Nephron (organoid): ENCODE data around the gene SPEG.
A peak's percentile ranks its signal among the peaks of the same experiment; 100 is the strongest.

Experiments used
- H3K27ac Mint-ChIP-seq, 3 experiments: 2 replicates each; pipeline ENCODE4 v1.8.0; 2020; ENCODE audit warnings: mixed read lengths in 3 of 3, mild to moderate bottlenecking in 2 of 3, moderate library complexity in 1 of 3
- H3K27me3 Mint-ChIP-seq: 2 replicates; pipeline ENCODE4 v1.8.0; 2021; ENCODE audit warnings: low read depth, mild to moderate bottlenecking, moderate library complexity, mixed read lengths
- H3K36me3 Mint-ChIP-seq: 2 replicates; pipeline ENCODE4 v1.8.0; 2020; ENCODE audit warnings: low read depth, mixed read lengths
- H3K4me1 Mint-ChIP-seq: 2 replicates; pipeline ENCODE4 v1.8.0; 2020; ENCODE audit warnings: mixed read lengths
- H3K4me3 Mint-ChIP-seq, 3 experiments: 2 replicates each; pipeline ENCODE4 v1.8.0; 2020; ENCODE audit warnings: mild to moderate bottlenecking in 3 of 3, mixed read lengths in 3 of 3, moderate library complexity in 2 of 3
- H3K9me3 Mint-ChIP-seq: 2 replicates; pipeline ENCODE4 v1.8.0; 2020; ENCODE audit warnings: mixed read lengths
- CTCF ChIP-seq, 3 experiments: fragments of 200-600 bp; sonication (generic); IDR thresholded peaks; one replicate each; pipeline ENCODE4 v1.5.0; 2021; ENCODE audit warnings: antibody characterized with exemption in 3 of 3; ENCODE audit not compliant: unreplicated experiment in 3 of 3

SPEG gene

GRCh38 chr2:219428469-219428868, 6.2 kb upstream of the SPEG start:
- Mint-ChIP-seq H3K27ac (peak overlapping the region in 1 of 3 experiments; percentile 39), H3K27me3 (peaks cover 3% of the 10 kb centered on the region), H3K4me1 (peaks cover 33% of the 10 kb centered on the region), H3K4me3 (no peak overlapping the region), H3K9me3 (no peaks in the 10 kb centered on the region), H3K36me3 (no peaks in the 10 kb centered on the region)
- no peak for TF ChIP-seq CTCF (IDR thresholded peaks at IDR 0.05; ENCODE audit: unreplicated experiment in 3 of 3)

GRCh38 chr2:219429958-219430606, 4.6 kb upstream of the SPEG start:
- Mint-ChIP-seq H3K4me1 (peaks cover 27% of the 10 kb centered on the region), H3K9me3 (no peaks in the 10 kb centered on the region), H3K4me3 (no peak overlapping the region), H3K27me3 (peaks cover 1% of the 10 kb centered on the region), H3K27ac (peak overlapping the region in 2 of 3 experiments; percentile 45 to 54), H3K36me3 (no peaks in the 10 kb centered on the region)
- no peak for TF ChIP-seq CTCF (IDR thresholded peaks at IDR 0.05; ENCODE audit: unreplicated experiment in 3 of 3)

GRCh38 chr2:219430633-219431615, 3.7 kb upstream of the SPEG start:
- TF ChIP-seq CTCF (IDR thresholded peaks at IDR 0.05; ENCODE audit: unreplicated experiment in 3 of 3) = peak in 1 of 3 experiments; percentile 26
- no peaks in the 10 kb centered on the region for H3K9me3 Mint-ChIP-seq
- peaks cover 4% of the 10 kb centered on the region for H3K27me3 Mint-ChIP-seq
- H3K4me1 Mint-ChIP-seq = peaks cover 31% of the 10 kb centered on the region
- H3K27ac Mint-ChIP-seq = peak overlapping the region in 2 of 3 experiments; percentile 45 to 54
- no peaks in the 10 kb centered on the region for H3K36me3 Mint-ChIP-seq
- H3K4me3 Mint-ChIP-seq = no peak overlapping the region

GRCh38 chr2:219433666-219434467, 776 bp upstream of the SPEG start:
- H3K4me1 Mint-ChIP-seq = peaks cover 28% of the 10 kb centered on the region
- H3K4me3 Mint-ChIP-seq = peak overlapping the region in 1 of 3 experiments; percentile 13
- H3K27me3 Mint-ChIP-seq = peaks cover 4% of the 10 kb centered on the region
- H3K27ac Mint-ChIP-seq = peak overlapping the region in 1 of 3 experiments; percentile 2
- peak in 1 of 3 experiments; percentile 16 for TF ChIP-seq CTCF (IDR thresholded peaks at IDR 0.05; ENCODE audit: unreplicated experiment in 3 of 3)
- H3K9me3 Mint-ChIP-seq = no peaks in the 10 kb centered on the region
- H3K36me3 Mint-ChIP-seq = no peaks in the 10 kb centered on the region

- Mint-ChIP-seq H3K36me3 (no peaks in the 10 kb centered on the region), H3K4me3 (peak overlapping the region in 1 of 3 experiments; percentile 12)
These were observed 250 bp upstream of the SPEG start for GRCh38 chr2:219434468-219434717.

More at GRCh38 chr2:219434468-219434717, 250 bp upstream of the SPEG start:
- TF ChIP-seq CTCF (IDR thresholded peaks at IDR 0.05; ENCODE audit: unreplicated experiment in 3 of 3) = no peak
- Mint-ChIP-seq H3K27me3 (peaks cover 4% of the 10 kb centered on the region), H3K4me1 (peaks cover 28% of the 10 kb centered on the region), H3K27ac (no peak overlapping the region), H3K9me3 (no peaks in the 10 kb centered on the region)
